ENCODE data around the gene IMPG1. TPM values are rescaled to one million over a fixed set of nuclear protein-coding genes. Genes with fewer than 3 reads are reported as not detected.
"Not testable (repeated sequence)": the region's sequence is repeated elsewhere in the genome, so short reads cannot be mapped to it uniquely, and the experiment has no call there.

IMPG1 gene
- total RNA-seq, 2 experiments from 2014 or later: not detected

GRCh38 chr6:75913040-75913439 is 159.4 kb downstream of the IMPG1 start:
- CTCF ChIA-PET (ENCODE audit: unreplicated experiment): no interaction called here
- BruUV-seq (replicated peaks): no TSS peak

GRCh38 chr6:75907444-75907843 is 165.0 kb downstream of the IMPG1 start:
- BruUV-seq (replicated peaks): no TSS peak
- H4K20me1 ChIP-seq (ENCODE audit: insufficient read depth, low read length): no peaks in the 10 kb centered on the region
- ChIA-PET POLR2A (no interaction called here), CTCF (ENCODE audit: unreplicated experiment) (no interaction called here)
- no peak overlapping the region for H3K4me3 ChIP-seq (ENCODE audit: low read depth, low read length, poor library complexity, severe bottlenecking)
- no peak for DNase-seq (ENCODE audit: low spot score)
- no peak overlapping the region for H3K27ac ChIP-seq (ENCODE audit: low read depth, low read length, poor library complexity, severe bottlenecking)
- TF ChIP-seq EZH2phosphoT487 (IDR thresholded peaks at IDR 0.05; ENCODE audit: borderline replicate concordance, low read depth, low read length) (no peak), CTCF (conservative IDR thresholded peaks at IDR 0.05; ENCODE audit: low read length) (no peak)
- H3K4me2 ChIP-seq (ENCODE audit: low read length): no peak overlapping the region
- intact Hi-C loops (cut with micrococcal nuclease; ENCODE audit: unreplicated experiment): no loop called here
- H2AFZ ChIP-seq (ENCODE audit: low read length): no peak overlapping the region
- H3K9me2 ChIP-seq (ENCODE audit: insufficient read depth, low read length): no peaks in the 10 kb centered on the region
- no peaks in the 10 kb centered on the region for H3K36me3 ChIP-seq (ENCODE audit: insufficient read depth, low read length)
- no peaks in the 10 kb centered on the region for H3K79me2 ChIP-seq (ENCODE audit: insufficient read depth, low read depth, low read length)
- H3K9me3 ChIP-seq (ENCODE audit: low read length): no peaks in the 10 kb centered on the region
- no peaks in the 10 kb centered on the region for H3K4me1 ChIP-seq (ENCODE audit: insufficient read depth, low read length, poor library complexity, severe bottlenecking)

More at GRCh38 chr6:75913040-75913439, 159.4 kb downstream of the IMPG1 start:
- Histone ChIP-seq H2AFZ (ENCODE audit: low read length) (no peak overlapping the region), H3K79me2 (ENCODE audit: insufficient read depth, low read depth, low read length) (no peaks in the 10 kb centered on the region), H3K27ac (ENCODE audit: low read depth, low read length, poor library complexity, severe bottlenecking) (no peak overlapping the region), H3K4me2 (ENCODE audit: low read length) (no peak overlapping the region), H3K36me3 (ENCODE audit: insufficient read depth, low read length) (no peaks in the 10 kb centered on the region), H3K9me2 (ENCODE audit: insufficient read depth, low read length) (no peaks in the 10 kb centered on the region), H3K9me3 (ENCODE audit: low read length) (no peaks in the 10 kb centered on the region), H3K4me1 (ENCODE audit: insufficient read depth, low read length, poor library complexity, severe bottlenecking) (no peaks in the 10 kb centered on the region), H4K20me1 (ENCODE audit: insufficient read depth, low read length) (no peaks in the 10 kb centered on the region), H3K4me3 (ENCODE audit: low read depth, low read length, poor library complexity, severe bottlenecking) (no peak overlapping the region)
- TF ChIP-seq CTCF (conservative IDR thresholded peaks at IDR 0.05; ENCODE audit: low read length) (no peak), EZH2phosphoT487 (IDR thresholded peaks at IDR 0.05; ENCODE audit: borderline replicate concordance, low read depth, low read length) (no peak)
- no peak for DNase-seq (ENCODE audit: low spot score)
- POLR2A ChIA-PET: no interaction called here
- intact Hi-C loops (cut with micrococcal nuclease; ENCODE audit: unreplicated experiment): no loop called here

- no peaks in the 10 kb centered on the region for H4K20me1 ChIP-seq (ENCODE audit: insufficient read depth, low read length)
- no peaks in the 10 kb centered on the region for H3K9me2 ChIP-seq (ENCODE audit: insufficient read depth, low read length)
- no peak for DNase-seq (ENCODE audit: low spot score)
- no peaks in the 10 kb centered on the region for H3K36me3 ChIP-seq (ENCODE audit: insufficient read depth, low read length)
- no TSS peak for BruUV-seq (replicated peaks)
- intact Hi-C loops (cut with micrococcal nuclease; ENCODE audit: unreplicated experiment): no loop called here
- H3K27ac ChIP-seq (ENCODE audit: low read depth, low read length, poor library complexity, severe bottlenecking): no peak overlapping the region
- ChIA-PET POLR2A (no interaction called here), CTCF (ENCODE audit: unreplicated experiment) (no interaction called here)
- H3K4me2 ChIP-seq (ENCODE audit: low read length): no peak overlapping the region
- H3K79me2 ChIP-seq (ENCODE audit: insufficient read depth, low read depth, low read length): no peaks in the 10 kb centered on the region
- no peak overlapping the region for H2AFZ ChIP-seq (ENCODE audit: low read length)
- TF ChIP-seq EZH2phosphoT487 (IDR thresholded peaks at IDR 0.05; ENCODE audit: borderline replicate concordance, low read depth, low read length): no peak
- TF ChIP-seq CTCF (conservative IDR thresholded peaks at IDR 0.05; ENCODE audit: low read length): no peak
- H3K4me3 ChIP-seq (ENCODE audit: low read depth, low read length, poor library complexity, severe bottlenecking): no peak overlapping the region
- H3K9me3 ChIP-seq (ENCODE audit: low read length): no peaks in the 10 kb centered on the region
- H3K4me1 ChIP-seq (ENCODE audit: insufficient read depth, low read length, poor library complexity, severe bottlenecking): no peaks in the 10 kb centered on the region
Observed at GRCh38 chr6:75906871-75907270, 165.6 kb downstream of the IMPG1 start.

- POLR2A ChIA-PET; BruUV-seq (replicated peaks); H2AFZ ChIP-seq (ENCODE audit: low read length); H3K4me1 ChIP-seq (ENCODE audit: insufficient read depth, low read length, poor library complexity, severe bottlenecking); H3K9me2 ChIP-seq (ENCODE audit: insufficient read depth, low read length); H3K79me2 ChIP-seq (ENCODE audit: insufficient read depth, low read depth, low read length); H4K20me1 ChIP-seq (ENCODE audit: insufficient read depth, low read length); H3K27ac ChIP-seq (ENCODE audit: low read depth, low read length, poor library complexity, severe bottlenecking); H3K4me3 ChIP-seq (ENCODE audit: low read depth, low read length, poor library complexity, severe bottlenecking); DNase-seq (ENCODE audit: low spot score); H3K4me2 ChIP-seq (ENCODE audit: low read length); H3K9me3 ChIP-seq (ENCODE audit: low read length); CTCF ChIA-PET (ENCODE audit: unreplicated experiment); intact Hi-C loops (cut with micrococcal nuclease; ENCODE audit: unreplicated experiment); H3K36me3 ChIP-seq (ENCODE audit: insufficient read depth, low read length): not testable (repeated sequence)
Observed at GRCh38 chr6:75905129-75905528, 167.3 kb downstream of the IMPG1 start.

- H3K79me2 ChIP-seq (ENCODE audit: insufficient read depth, low read depth, low read length); H3K4me3 ChIP-seq (ENCODE audit: low read depth, low read length, poor library complexity, severe bottlenecking); H2AFZ ChIP-seq (ENCODE audit: low read length); POLR2A ChIA-PET; H3K4me2 ChIP-seq (ENCODE audit: low read length); H3K4me1 ChIP-seq (ENCODE audit: insufficient read depth, low read length, poor library complexity, severe bottlenecking); intact Hi-C loops (cut with micrococcal nuclease; ENCODE audit: unreplicated experiment); H4K20me1 ChIP-seq (ENCODE audit: insufficient read depth, low read length); H3K9me3 ChIP-seq (ENCODE audit: low read length); H3K27ac ChIP-seq (ENCODE audit: low read depth, low read length, poor library complexity, severe bottlenecking); BruUV-seq (replicated peaks); H3K9me2 ChIP-seq (ENCODE audit: insufficient read depth, low read length); H3K36me3 ChIP-seq (ENCODE audit: insufficient read depth, low read length); CTCF ChIA-PET (ENCODE audit: unreplicated experiment); DNase-seq (ENCODE audit: low spot score): not testable (repeated sequence)
Observed at GRCh38 chr6:75900216-75900615, 172.2 kb downstream of the IMPG1 start.

Data from OCI-LY7 (cell line).